SIG-M5 treated with dmso at 0.1 percent for 504 hours (cell line): Measurements from ENCODE around the gene TENT4B.

ENCODE experiments used
- DNase-seq: peaks from one replicate; lab custom pipeline; 2025; ENCODE audit not compliant: unreplicated experiment; lab: John Stamatoyannopoulos, UW

TENT4B gene

DNA sequence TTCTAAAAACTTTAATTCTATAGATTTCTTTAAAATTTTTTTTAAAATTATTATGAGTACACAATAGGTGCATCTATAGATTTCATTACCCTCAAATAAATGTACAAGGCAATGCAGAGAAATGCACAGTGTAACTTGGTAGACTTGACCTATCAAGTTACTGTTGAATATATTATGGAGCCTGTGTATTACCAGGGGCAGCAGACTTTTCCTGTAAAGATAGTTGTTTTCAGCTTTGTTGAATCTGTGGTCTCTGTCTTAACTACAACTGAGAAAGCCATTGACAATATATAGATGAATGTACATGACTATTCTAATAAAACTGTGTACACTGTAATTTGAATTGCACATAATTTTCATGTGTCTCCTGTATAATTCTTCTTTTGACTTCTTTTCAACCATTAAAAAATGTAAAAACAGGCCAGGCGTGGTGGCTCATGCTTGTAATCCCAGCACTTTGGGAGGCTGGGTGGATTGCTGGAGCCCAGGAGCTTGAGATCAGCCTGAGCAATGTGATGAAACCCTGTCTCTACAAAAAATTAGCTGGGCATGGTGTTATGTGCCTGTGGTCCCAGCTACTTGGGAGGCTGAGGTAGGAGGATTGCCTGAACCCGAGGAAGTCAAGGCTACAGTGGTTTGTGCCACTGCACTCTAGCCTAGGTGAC, 39.4 kb downstream of the TENT4B start:
- DNase-seq, result no peak

DNA sequence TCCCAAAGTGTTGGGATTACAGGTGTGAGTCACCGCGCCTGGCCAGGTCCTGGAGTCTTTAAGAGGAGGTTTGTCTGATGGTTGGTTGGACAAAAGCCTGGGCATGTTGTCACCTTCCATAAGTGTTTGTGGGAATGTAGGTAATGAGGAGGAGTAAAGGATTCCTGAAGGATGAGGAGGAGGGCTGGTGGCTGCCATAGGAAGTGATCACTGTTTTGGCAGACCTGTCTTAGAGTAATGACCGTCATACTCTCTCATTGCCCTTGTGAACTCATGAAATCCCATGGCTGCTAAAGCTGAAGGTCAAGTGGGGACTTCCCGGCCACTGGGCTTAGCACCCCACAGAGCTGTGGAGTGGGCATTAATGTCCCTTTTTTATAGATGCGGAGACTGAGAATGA, 40.5 kb downstream of the TENT4B start:
- no peak for DNase-seq

DNA sequence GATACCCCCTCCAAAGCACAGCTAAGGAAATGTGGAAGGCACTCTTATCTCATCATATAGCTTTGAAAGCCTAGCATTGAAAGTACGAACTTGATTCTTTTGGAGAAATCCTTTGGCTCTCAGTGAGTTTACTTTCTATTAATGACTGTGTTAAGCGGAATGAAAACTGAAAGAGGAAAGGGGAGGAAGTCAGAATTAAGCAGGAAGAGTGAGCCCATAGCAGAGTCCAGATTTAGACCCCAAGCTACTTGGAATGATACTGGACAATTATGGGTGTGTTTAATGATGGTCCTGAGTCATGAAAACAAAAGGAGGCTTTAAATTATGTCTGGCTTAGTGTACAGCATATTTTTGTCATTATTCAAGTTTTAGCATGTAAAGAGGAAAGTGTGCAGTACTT, 42.2 kb downstream of the TENT4B start:
- DNase-seq, result no peak

DNA sequence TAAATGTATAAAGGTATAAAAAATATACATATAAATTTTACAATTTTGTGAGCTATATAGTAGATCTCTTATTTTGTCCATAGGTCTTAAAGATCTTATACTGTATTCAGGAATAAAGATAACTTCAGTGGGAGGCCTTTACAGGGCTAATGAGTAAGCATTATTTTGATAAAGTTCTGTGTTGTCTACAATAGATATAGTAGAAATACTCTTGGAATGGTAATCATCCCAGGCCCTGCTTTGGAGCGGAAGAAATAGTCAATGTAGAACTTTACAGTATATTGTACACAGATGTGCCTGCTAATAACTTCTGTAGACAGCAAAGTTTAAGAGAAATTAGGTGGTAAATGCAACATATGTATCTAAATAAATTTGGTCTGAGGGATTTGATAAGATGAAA, 42.6 kb downstream of the TENT4B start:
- no peak for DNase-seq

DNA sequence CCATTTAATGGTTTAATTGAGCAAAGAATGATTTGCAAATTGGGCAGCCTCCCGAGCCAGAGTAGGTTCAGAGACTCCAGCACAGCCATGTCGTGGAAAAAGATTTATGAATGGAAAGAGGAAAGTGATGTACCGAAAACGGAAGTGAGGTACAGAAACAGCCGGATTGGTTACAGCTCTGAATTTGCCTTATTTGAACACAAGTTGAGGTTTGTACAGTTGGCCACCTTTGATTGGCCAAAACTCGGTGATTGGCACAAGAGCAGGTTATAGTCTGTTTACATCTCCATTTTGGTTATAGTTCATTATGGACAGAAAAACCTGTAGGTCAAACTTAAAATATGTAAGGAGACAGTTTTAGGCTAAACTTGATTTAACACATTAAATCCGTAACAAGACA, 44.5 kb downstream of the TENT4B start:
- no peak for DNase-seq

DNA sequence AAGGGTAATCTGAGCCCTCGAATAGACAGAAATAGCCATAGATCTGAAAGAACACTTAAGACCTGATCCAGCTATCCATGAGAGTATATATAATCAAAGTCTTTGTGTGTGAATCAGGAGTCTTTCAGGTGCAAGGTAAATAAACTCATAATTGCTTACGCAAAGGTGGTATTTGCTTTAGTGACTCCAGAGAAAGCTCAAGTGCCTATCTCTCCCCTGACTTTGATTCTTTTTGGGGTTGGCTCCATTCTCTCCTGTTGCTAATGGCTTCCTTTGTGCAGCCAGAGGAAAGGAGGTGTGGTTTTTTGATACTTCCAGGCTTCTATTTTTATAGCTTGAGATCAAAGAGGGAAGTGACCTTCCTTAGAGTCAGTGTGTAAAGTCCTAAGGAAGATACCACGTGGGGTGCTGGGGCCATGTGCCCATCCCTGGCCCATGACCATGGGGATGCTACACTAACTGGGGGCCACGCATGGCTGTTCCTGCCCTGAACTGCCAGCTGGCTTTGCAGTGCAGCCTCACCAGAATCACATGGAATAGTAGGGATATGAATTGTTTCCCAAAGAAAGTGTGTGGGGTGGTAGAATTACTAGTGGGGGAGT, 45.8 kb downstream of the TENT4B start:
- no peak for DNase-seq

DNA sequence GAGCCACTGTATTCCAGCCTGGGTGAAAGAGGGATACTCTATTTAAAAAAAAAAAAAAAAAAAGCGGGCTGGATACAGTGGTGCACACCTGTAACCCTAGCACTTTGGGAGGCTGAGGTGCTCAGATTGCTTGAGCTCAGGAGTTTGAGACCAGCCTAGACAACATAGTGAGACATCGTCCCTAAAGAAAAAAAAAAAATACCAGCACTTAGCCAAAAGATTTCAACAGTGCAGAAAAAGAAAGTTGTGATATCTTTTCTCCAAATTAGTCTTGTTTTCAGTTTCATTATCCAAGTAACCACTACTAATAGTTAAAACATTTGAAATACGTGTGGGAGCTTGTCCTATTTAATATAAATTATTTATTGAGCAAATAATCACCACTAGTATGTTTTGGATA, 48.7 kb downstream of the TENT4B start:
- DNase-seq, result no peak

DNA sequence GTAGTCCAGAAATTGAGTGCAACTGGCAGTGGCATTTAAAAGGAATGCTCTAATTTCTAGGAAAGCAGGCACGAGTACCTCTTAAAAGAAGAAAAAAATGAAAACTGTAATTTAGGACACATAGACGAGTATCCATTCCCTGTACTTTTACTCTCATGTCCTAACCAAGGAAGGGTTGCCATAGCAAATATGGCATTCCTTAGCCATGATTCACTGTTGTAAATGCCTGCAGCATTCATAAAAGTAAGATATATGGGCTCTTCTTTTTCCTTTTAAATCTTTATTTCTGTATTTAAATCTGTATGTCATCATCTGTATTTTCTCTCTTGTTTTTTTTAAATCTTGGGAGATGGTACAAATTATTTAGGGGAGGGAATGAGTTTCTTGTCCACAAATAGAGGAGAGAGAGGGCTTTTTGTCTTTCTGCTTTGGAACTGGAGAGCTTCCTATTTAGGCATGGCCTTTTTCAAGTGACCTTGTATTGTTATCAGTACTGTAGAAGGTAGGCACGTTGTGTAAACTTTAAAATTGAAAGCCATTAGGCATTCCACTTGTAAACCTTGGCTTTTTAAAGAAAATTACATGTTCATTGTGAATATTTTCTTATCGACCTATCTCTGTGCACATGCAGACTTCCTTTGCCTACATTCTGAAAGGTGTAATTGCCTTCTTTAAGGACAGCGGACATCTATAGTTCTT, 50.0 kb downstream of the TENT4B start:
- no peak for DNase-seq

DNA sequence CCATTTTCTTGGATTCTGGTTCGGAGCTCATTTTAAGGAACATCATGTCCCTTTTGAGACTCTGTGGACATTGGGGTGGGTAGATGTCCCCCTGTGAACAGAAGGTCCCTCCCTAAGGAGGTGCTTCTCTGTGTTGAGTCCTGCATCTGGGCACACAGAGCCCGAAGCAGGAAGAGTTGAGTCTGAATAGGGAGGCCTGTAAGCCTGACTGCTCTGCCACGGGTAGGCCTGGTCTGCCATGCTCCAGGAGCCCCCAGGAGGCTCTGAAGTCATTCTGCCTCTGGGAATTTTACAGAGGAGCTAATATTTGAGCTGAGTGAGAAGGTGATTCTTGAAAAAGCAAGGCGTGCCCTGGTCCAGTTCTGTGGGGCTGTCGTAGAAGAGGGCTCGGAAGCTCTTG, 50.6 kb downstream of the TENT4B start:
- no peak for DNase-seq

DNA sequence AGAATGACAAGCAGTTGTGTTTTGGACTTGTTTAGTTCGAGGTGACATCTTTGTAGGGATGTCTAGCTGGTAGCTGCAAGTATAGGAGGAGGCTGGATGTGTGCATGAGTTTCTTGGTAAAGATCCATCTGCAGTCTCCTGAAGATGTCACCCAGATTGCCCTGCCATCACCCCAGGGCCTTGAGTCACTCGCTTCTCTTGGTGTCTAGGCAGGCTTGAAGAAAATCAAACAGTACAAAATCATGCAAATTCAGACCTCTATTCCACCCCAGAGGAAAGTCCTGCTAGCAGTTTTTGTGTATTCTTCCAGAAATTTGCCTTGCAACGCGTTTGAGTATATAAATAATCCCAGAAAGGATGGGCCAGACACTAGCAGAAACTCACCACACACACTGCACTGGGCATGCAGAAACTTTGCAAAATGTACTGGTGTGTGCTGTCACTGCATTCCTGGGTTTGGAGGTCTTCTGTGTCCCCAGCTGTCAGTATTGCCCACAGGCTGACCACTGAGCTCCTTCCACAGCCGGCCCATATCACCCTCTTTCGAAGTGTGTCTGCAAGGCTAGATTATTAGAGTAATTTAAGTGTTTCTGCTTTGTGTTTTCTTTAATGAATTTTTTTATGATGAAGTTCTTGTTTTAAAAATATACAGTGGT, 51.5 kb downstream of the TENT4B start:
- DNase-seq, result no peak

DNA sequence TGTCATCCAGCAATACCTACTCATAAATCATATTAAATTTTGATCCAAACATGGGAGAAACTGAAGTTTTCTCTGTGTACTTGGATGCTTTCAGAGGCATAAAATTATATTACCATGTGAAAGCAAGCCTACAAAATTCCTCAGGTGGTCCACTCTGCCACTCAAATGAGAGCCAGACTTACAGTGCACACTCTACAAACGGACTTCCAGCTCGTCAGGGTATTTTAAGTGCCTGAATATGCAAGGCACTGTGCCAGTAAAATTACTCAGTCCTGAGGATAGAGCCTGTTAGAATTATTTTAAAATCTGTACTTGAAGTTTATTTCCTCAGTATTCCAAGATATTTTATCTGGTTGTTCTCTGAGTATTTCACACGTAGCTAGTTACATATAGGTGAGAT, 54.5 kb downstream of the TENT4B start:
- no peak for DNase-seq

DNA sequence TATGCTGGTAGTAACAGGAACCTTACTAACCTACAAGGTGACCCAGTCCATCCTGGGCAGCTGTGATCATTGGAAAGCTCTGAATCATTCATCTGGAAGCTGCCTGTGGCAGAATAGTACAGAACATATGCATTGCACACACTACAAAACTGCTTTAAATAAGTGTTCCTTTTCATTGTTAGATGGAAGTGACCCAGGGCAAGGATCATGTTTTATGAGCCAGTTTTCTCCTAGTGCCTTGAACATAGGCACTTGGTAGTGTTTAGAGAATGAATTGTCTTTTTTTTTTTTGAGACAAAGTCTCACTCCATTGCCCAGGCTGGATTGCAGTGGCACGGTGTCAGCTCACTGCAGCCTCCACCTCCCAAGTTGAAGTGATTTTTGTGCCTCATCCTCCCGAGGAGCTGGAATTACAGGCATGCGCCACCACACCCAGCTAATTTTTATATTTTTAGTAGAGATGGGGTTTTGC, 55.4 kb downstream of the TENT4B start:
- no peak for DNase-seq

DNA sequence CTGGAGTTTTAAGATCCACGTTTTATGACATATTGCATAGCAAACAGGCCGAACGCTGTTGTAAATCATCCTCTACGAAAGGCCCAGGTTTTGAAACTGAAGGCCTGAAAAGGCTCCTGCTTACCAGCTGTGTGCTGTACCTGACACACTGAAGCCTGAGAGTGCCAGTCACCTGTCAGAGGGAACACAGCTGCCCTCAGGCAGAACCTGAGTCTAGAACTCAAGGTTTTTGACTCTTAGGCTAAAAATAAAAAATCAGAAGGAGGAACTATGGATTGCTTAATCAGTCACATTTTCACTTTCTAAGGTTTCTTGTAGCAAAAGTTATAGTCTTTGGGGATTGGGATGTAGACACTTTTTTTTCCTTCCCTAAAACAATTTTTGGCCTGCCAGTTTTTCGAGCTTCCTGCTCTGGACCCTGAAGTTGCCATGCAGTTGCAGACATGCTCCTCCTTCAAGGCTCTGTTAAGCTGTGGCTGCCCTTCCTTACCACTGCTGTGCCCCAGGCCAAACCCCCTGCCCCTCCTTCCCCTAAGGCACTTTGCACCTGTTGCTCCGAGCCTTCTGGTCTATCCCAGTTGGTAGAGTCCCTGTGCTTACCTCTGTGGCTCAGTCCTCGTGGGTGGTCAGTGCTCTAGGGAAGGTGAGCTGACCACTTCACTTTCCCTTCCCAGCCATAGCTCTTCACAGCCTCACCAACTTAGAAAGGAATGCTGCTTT, 56.6 kb downstream of the TENT4B start:
- DNase-seq, result peak; percentile 68

DNA sequence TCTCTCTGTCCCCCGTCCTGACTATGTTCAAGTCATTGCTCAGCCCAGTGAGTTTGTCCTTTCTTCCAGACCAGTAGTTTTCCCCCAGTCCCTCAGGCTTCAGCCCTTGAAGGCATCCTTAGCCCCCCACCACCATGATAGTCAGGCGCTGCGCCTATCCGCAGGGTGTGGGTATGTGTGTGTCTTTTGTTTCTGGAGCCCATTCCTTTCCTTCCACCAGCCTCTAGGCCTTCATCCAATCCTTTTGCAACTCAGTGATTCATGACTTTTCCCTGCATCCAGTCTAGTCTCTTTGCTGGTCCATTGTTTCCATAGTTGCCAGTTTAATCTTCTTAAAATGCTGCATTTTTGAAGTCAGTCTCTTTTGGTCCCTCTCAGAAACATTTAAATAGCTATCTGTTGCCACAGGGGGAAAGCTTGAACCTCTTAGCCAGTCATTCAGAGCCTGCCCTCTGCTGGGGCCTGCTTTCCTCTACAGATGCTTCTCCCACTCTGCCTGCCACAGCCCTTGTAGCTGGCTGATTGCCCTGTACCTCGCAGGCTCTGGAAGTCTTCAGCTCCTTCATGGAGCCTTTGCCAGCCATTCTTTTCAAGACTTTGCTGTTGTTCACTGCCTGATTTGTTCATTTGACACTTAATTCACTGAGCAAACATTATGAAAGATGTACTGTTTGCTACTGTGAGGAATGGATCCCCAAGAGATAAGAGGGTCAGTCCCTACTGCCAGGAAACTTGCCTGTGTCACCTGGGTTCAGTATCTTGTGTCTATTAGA, 57.3 kb downstream of the TENT4B start:
- DNase-seq, result peak; percentile 61

DNA sequence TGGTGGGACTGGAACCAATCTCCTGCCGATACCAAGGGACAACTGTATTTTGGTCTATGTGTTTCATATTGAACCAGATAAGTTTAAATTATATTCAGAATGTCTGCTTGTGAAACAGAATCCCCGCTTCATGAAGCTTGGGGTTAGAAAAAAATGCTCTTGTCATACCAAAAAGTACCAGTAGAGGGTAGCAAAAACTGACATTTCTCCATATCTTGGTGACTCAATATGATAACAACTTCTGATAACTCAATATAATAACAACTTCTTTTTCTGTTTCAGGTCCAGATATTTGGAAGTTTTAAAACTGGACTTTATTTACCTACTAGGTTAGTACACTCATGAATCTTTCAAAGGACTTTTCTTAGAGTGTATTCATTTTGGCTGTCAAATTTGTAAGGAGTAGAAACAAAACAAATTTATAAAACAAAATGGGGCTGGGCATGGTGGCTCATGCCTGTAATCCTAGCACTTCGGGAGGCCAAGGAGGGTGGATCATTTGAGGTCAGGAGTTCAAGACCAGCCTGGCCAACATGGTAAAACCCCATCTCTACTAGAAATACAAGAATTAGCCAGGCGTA, 60.9 kb downstream of the TENT4B start:
- peak; percentile 23 for DNase-seq

DNA sequence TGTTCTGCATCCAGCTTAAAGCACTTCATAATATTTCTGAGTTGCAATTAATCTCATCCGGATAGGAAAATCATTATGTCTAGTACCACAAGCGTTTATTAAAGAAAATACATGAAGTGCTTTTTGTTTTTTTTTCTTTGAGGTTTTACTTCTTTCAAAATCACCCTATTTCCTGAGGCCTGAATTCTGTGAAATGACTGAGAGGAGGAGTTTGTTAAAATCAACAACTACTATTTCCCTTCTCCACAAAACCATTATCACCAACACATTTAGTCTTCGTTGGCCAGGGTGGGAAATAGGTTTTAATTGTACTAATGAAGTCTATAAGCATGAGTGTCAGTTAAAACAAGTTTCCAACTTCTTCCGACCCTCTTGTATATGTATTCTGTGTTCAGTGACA, 62.6 kb downstream of the TENT4B start:
- no peak for DNase-seq

DNA sequence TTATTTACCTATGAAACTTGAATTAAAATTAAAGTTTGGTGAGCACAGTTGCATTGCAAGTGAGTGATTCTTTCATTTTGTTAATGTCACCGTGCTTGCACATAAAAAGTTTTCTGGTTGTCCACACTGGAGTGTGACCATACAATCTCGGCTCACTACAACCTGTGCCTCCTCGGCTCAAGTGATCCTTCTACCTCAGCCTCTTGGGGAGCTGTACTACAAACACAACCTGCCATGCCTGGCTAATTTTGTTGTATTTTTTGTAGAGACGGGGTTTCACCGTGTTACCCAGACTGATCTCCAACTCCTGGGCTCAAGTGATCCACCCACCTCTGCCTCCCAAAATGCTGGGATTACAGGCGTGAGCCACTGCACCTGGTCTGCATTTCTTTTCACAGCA, 63.1 kb downstream of the TENT4B start:
- DNase-seq, result no peak

DNA sequence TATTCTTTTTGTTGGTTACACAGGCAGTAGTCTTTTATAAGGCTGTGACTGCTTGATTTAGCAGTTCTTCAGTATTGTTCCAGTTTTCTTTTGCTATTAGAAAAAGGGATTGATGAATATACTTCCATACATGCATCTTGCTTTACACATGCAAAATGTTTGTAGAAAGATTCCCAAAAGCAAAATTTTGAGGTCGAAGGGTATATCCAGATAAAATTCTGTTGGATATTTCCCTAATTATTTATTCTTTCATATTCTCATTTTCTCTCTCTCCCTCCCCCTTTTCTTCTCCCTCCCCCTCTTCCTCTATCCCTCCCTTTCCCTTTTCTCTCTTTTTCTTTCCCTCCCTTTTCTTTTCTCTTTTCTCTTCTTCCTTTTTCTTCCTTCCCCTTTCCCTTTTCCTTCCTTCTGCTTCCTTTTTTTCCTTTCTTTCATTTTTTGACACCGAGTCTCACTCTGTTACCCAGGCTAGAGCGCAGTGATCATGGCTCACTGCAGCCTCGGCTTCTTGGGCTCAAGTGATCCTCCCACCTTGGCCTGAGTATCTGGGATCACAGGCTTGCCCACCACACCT, 66.4 kb downstream of the TENT4B start:
- no peak for DNase-seq

DNA sequence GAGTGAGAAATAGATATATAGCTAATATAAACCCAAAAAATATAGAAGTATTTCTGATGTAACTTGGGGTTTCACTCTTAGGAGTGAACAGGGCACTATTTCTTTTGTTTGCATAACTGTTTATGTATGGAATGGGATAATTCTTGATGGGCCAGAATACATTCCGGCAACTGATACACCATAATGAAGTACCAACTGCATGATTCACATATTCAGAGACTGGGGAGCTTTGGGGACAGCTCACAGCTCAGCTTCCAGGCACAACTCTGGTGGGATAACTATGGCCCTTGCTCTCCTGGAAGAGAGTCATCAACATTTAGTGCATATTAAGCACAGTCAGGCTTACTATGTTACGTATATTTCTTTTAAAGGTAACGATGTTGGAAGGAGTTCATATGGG, 71.2 kb downstream of the TENT4B start:
- no peak for DNase-seq

DNA sequence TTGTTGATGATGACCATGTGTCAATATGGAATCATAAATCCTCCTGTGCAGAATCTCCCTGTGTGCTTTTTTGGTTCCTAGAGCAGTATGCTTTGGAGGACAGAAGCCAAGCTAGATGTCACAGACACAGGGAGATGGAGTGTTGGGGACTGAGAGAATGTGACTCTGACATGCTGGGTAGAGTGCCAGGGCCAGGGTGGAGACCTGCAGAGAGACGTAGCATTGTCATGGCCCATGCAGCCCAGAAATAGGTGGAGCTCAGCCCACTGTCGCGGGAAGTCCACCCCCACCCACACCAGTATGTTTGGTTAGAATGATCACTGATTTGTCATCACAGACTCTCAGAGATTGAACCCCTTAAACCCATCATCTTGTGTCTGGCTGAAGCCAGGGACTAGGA, 74.0 kb downstream of the TENT4B start:
- no peak for DNase-seq
